ENCODE measurements around the gene PSPC1. TPM values are rescaled to one million over a fixed set of nuclear protein-coding genes. Genes with fewer than 3 reads are reported as not detected.
"Not testable (repeated sequence)": the region's sequence is repeated elsewhere in the genome, so short reads cannot be mapped to it uniquely, and the experiment has no call there.

PSPC1 gene
- 74.6 TPM for total RNA-seq (ENCODE audit: insufficient read depth, low replicate concordance)

GRCh38 chr13:19782727-19783682, at the start of gene PSPC1:
Gene PSPC1 (minus strand): TSS chr13:19782945. CDS start chr13:19782757, 188 bp downstream.
- peak; percentile 97 for DNase-seq (ENCODE audit: low spot score)

- DNase-seq (ENCODE audit: low spot score): no peak
These were observed 39.9 kb upstream of the PSPC1 start for GRCh38 chr13:19822673-19823072.

GRCh38 chr13:19818223-19818842, 35.6 kb upstream of the PSPC1 start:
- DNase-seq (ENCODE audit: low spot score): no peak

- DNase-seq (ENCODE audit: low spot score): no peak
These were observed 34.9 kb upstream of the PSPC1 start for GRCh38 chr13:19817510-19818158.

DNA sequence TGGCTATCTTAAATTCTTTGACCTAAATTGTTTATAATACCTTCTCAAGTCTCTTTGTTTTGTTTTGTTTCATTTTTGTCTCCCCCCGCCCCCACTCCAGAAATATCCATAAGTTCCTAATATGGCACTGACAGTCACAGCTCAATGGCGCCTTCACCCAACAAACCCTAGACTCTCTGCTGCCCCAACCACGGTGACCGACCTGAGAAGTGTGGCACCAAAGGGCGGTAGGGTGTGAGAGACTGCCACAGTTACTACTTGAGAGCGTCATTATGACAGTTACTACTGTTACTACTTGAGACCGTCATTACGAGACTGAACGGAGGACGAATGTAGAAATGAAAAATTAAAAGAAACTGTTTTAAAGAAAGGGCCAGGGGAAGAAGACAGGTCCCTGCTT, 34.4 kb upstream of the PSPC1 start:
- no peak for DNase-seq (ENCODE audit: low spot score)

DNA sequence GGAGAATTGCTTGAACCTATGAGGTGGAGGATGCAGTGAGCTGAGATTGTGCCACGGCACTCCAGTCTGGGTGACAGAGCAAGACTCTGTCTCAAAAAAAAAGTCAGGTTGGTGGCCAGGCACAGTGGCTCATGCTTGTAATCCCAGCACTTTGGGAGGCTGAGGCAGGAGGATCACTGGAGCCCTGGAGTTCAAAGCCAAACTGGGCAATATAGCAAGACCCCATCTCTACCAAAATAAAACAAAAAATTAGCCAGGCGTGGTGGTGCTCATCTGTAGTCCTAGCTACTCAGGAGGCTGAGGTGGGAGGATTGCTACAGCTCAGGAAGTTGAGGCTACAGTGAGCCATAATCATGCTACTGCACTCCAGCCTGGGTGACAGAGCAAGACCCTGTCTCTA, 33.1 kb upstream of the PSPC1 start:
- not testable (repeated sequence) for DNase-seq (ENCODE audit: low spot score)

DNA sequence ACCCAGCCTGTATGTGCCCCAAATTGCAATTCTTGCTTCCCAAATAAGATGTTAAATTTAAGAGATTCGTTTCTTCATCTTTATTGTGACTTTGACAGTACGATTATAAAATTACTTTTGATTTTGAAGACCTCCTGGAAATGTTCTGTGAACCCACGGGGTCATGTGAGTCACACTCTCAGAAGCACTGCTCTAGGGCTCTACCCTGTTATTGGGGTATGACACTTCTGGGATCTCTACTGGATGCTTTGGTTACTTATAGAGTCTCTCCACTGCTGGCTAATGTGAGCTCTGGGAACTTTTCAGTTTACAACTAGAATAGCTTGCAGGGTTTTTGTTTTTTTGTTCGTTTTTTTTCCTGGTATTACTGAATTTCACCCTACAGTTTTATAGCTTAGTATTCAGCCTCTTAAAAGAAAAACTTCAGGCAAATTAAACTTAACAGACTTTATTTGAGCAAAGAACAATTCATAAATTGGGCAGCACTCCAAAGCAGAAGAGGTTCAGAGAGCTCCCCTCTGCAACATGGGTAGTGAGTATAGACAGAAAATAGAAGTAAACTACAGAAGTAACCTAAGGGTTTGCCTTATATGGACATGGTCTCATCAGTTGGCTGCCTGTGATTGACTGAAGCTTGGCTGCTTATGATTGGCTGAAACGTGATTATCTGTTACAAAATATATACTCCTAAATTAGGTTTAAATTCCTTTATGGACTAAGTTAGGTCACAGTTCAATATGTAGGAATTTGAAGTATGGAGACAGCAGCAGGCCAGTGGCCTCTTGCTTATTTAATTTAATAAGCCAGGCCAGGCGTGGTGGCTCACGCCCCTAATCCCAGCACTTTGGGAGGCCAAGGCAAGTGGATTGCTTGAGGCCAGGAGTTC, 28.5 kb upstream of the PSPC1 start:
- no peak for DNase-seq (ENCODE audit: low spot score)

GRCh38 chr13:19810151-19810550, 27.4 kb upstream of the PSPC1 start:
- no peak for DNase-seq (ENCODE audit: low spot score)

DNA sequence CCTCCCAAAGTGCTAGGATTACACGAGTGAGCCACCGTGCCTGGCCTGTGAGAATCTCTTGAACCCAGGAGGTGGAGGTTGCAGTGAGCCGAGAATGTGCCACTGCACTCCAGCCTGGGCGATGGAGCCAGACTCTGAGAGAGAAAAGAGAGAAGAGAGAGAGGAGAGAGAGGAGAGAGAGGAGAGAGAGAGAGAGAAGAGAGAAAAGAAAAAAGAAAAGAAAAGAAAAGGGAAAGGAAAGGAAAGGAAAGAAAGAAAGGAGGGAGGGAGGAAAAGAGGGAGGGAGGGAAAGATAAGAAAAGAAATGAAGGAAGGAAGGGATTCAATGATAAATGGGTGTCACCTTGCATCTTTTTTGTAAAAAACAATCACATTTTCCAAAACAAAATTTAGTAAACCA, 23.0 kb upstream of the PSPC1 start:
- DNase-seq (ENCODE audit: low spot score): no peak

DNA sequence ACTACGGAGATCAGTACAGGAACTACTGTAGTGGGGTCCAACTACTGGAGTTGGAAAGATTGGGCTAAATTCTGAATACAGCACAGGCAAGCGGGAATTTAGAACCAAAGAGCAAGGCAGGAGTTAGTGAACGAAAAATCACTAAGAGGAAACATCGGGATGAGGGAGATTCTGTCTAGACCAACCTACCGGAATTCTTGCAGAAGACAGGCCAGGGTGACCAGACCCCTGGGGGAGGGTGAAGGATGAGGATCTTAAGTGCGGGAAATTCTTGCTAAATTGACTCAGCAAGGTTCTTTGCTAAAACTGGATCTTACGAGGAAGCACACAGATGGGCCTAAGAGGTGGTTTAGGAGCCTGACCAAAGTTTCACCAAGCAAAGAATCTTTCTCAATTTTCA, 13.2 kb upstream of the PSPC1 start:
- DNase-seq (ENCODE audit: low spot score): no peak

- peak; percentile 70 for DNase-seq (ENCODE audit: low spot score)
These were observed 11.9 kb upstream of the PSPC1 start for GRCh38 chr13:19794631-19795030.

DNA sequence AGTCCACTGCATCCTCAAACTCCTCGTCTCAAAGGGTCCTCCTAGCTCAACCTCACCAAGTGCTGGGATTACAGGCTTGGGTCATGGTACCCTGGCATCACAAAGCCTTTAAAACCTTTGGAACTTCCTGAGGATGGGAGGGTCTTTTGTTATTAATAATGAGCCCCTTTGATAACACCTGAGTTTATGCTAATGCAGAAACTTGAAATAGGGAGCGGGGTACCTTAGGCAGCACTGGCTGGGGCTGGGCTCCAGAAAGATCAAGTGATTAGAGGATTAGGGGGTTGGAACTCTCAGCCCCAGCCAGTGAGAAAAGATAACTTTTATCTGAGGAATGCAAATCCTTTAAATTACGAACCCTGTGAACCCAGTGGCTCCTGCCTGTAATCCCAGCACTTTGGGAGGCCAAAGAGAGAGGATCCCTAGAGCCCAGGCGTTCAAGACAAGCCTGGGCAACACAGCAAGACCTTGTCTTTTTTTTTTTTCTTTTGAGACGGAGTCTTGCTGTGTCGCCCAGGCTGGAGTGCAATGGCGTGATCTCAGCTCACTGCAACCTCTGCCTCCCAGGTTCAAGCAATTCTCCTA, 9.3 kb upstream of the PSPC1 start:
- DNase-seq (ENCODE audit: low spot score): peak; percentile 8

DNA sequence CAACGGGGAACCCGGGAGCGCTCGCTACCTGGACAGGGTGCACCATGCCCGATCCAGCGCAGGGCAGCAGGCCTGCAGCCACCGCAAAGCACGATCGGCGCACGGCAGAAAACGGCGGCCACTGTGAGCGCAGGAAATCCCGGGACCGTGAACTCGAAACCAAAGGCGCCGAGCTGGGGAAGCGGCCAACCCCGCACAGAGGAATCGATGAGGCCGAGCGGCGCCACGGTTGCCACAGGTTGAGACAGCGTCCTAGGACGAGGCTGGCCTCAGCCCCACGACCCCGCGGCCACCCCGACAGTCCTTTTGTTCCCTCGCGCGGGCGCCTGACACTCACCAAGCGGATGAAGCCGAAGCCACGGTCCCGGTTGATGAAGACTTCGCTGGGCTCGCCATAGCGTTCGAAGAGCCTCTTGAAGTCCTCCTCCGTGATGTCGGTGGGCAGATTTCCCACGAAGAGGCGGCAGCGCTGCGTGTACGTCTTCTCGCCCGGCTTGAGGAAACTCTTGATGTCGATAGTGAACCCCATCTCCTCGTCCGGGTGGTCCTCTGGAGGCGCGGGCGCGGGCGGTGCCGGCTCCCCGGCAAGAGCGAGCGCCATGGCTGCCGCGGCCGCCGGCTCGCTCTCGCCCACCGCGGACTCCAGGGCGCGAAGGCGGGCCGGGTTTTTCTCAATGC, 557 bp downstream of the PSPC1 start:
- peak; percentile 70 for DNase-seq (ENCODE audit: low spot score)

GRCh38 chr13:19781526-19781925, 1.2 kb downstream of the PSPC1 start:
- DNase-seq (ENCODE audit: low spot score): no peak

DNA sequence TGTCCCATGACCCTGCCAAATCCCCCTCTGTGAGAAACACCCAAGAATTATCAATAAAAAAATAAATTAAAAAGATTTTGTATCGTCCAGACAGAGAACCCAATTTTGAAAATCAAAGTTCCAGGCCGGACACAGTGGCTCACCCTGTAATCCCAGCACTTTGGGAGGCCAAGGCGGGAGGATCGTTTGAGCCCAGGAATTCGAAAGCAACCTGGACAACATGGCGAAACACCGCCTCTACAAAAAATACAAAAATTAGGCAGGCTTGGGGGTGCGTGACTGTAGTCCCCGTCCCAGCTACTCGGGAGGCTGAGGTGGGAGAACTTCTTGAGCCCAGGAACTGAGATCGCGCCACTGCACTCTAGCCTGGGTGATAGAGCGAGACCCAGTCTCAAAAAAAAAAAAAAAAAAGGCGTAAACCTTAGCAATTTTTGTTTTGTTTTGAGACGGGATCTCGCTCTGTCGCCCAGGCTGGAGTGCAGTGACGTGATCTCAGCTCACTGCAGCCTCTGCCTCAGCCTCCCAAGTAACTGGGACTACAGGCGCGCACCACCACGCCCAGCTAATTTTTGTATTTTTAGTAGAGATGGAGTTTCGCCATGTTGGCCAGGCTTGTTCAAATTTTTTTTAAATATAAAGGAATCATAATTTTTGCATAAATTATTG, 1.9 kb downstream of the PSPC1 start:
- not testable (repeated sequence) for DNase-seq (ENCODE audit: low spot score)

DNA sequence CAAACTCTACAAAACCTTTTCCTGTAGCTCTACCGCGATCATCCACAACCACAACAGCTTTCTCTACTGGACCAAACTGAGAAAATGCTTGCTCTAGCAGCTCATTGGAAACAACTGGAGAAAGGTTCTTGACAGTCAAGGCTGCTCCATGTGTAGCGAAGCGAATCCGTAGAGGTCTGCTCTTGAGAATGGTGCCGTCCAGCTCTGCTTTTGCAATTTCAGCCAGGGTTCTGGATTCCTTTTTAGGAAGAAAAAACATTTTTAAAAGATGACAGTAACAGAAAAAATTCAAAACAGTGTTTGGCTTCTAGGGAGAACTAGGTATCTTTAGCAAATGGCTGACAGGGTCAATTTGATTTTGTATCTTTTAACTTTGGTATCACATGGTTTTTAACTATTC, 10.4 kb downstream of the PSPC1 start:
- DNase-seq (ENCODE audit: low spot score): peak; percentile 14

GRCh38 chr13:19769854-19770253, 12.9 kb downstream of the PSPC1 start:
- no peak for DNase-seq (ENCODE audit: low spot score)

GRCh38 chr13:19767966-19768365, 14.8 kb downstream of the PSPC1 start:
- DNase-seq (ENCODE audit: low spot score): no peak

DNA sequence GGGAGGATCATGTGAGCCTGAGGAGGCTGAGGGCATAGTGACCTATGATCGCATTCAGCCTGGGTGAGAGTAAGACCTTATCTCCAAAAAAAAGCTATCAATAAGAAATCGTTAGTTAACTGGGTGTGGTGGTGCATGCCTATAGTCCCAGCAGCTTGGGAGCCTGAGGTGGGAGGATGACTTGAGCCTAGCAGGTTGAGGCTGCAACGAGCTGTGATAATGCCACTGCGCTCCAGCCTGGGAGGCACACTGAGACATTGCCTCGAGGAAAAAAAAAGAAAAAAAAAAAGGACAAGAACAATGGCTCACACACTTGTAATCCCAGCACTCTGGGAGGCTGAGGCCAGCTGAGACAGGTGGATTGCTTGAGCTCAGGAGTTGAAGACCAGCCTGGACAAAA, 16.2 kb downstream of the PSPC1 start:
- no peak for DNase-seq (ENCODE audit: low spot score)

GRCh38 chr13:19764237-19764636, 18.5 kb downstream of the PSPC1 start:
- DNase-seq (ENCODE audit: low spot score): no peak

Data from umbilical cord (tissue), 2 donors.